Measurements from ENCODE around the gene TNC. TPM values are rescaled to one million over a fixed set of nuclear protein-coding genes. Genes with fewer than 3 reads are reported as not detected.

The TNC gene
- total RNA-seq, 1 donor from 2014 or later: 289 TPM

GRCh38 chr9:115142517-115143270, 24.7 kb upstream of the TNC start:
- no peaks in the 10 kb centered on the region for H3K27me3 ChIP-seq (ENCODE audit: control insufficient read depth, insufficient read depth, low read length)
- no peak for TF ChIP-seq CTCF (IDR thresholded peaks at IDR 0.05; ENCODE audit: insufficient read depth, low read length, poor library complexity, severe bottlenecking)
- H3K4me3 ChIP-seq (ENCODE audit: low read depth, low read length): no peak overlapping the region
- H3K36me3 ChIP-seq (ENCODE audit: control insufficient read depth, insufficient read depth, low read length): no peaks in the 10 kb centered on the region
- no peak for DNase-seq (ENCODE audit: low read depth)

- Histone ChIP-seq H3K36me3 (ENCODE audit: control insufficient read depth, insufficient read depth, low read length) (no peaks in the 10 kb centered on the region), H3K4me3 (ENCODE audit: low read depth, low read length) (no peak overlapping the region), H3K27me3 (ENCODE audit: control insufficient read depth, insufficient read depth, low read length) (no peaks in the 10 kb centered on the region)
- no peak for TF ChIP-seq CTCF (IDR thresholded peaks at IDR 0.05; ENCODE audit: insufficient read depth, low read length, poor library complexity, severe bottlenecking)
- DNase-seq (ENCODE audit: low read depth): no peak
Measured at GRCh38 chr9:115142090-115142489, 24.1 kb upstream of the TNC start.

GRCh38 chr9:115141612-115142011, 23.7 kb upstream of the TNC start:
- H3K27me3 ChIP-seq (ENCODE audit: control insufficient read depth, insufficient read depth, low read length): no peaks in the 10 kb centered on the region
- no peak for TF ChIP-seq CTCF (IDR thresholded peaks at IDR 0.05; ENCODE audit: insufficient read depth, low read length, poor library complexity, severe bottlenecking)
- H3K4me3 ChIP-seq (ENCODE audit: low read depth, low read length): no peak overlapping the region
- DNase-seq (ENCODE audit: low read depth): no peak
- H3K36me3 ChIP-seq (ENCODE audit: control insufficient read depth, insufficient read depth, low read length): no peaks in the 10 kb centered on the region

- H3K27me3 ChIP-seq (ENCODE audit: control insufficient read depth, insufficient read depth, low read length): no peaks in the 10 kb centered on the region
- H3K4me3 ChIP-seq (ENCODE audit: low read depth, low read length): no peak overlapping the region
- DNase-seq (ENCODE audit: low read depth): no peak
- no peaks in the 10 kb centered on the region for H3K36me3 ChIP-seq (ENCODE audit: control insufficient read depth, insufficient read depth, low read length)
- TF ChIP-seq CTCF (IDR thresholded peaks at IDR 0.05; ENCODE audit: insufficient read depth, low read length, poor library complexity, severe bottlenecking): no peak
Measured at GRCh38 chr9:115138151-115138550, 20.2 kb upstream of the TNC start.

GRCh38 chr9:115137526-115137925, 19.6 kb upstream of the TNC start:
- DNase-seq (ENCODE audit: low read depth): no peak
- Histone ChIP-seq H3K27me3 (ENCODE audit: control insufficient read depth, insufficient read depth, low read length) (no peaks in the 10 kb centered on the region), H3K36me3 (ENCODE audit: control insufficient read depth, insufficient read depth, low read length) (no peaks in the 10 kb centered on the region), H3K4me3 (ENCODE audit: low read depth, low read length) (no peak overlapping the region)
- no peak for TF ChIP-seq CTCF (IDR thresholded peaks at IDR 0.05; ENCODE audit: insufficient read depth, low read length, poor library complexity, severe bottlenecking)

Measured in kidney epithelial cell (primary cell).